Osteocyte (in vitro differentiated cells): ENCODE measurements around the gene MNT. TPM values are rescaled to one million over a fixed set of nuclear protein-coding genes. Genes with fewer than 3 reads are reported as not detected.
A peak's percentile ranks its signal among the peaks of the same experiment; 100 is the strongest.

Experiments used
- DNase-seq: peaks from one replicate; pipeline ENCODE4 v3.0.0; 2021; ENCODE audit warnings: mixed read lengths; ENCODE audit not compliant: unreplicated experiment; ENCODE audit errors: extremely low spot score
- H3K27ac Mint-ChIP-seq: one replicate; pipeline ENCODE4 v1.8.0; 2021; ENCODE audit warnings: mild to moderate bottlenecking, mixed read lengths; ENCODE audit not compliant: unreplicated experiment
- H3K27me3 Mint-ChIP-seq: one replicate; pipeline ENCODE4 v1.8.0; 2021; ENCODE audit warnings: mixed read lengths; ENCODE audit not compliant: unreplicated experiment
- H3K36me3 Mint-ChIP-seq: one replicate; pipeline ENCODE4 v1.8.0; 2021; ENCODE audit warnings: mixed read lengths; ENCODE audit not compliant: unreplicated experiment
- H3K4me1 Mint-ChIP-seq: one replicate; pipeline ENCODE4 v1.8.0; 2021; ENCODE audit warnings: mixed read lengths; ENCODE audit not compliant: unreplicated experiment
- H3K4me3 Mint-ChIP-seq: one replicate; pipeline ENCODE4 v1.8.0; 2021; ENCODE audit warnings: mild to moderate bottlenecking, moderate library complexity, mixed read lengths; ENCODE audit not compliant: unreplicated experiment
- H3K9me3 Mint-ChIP-seq: one replicate; pipeline ENCODE4 v1.8.0; 2021; ENCODE audit warnings: mixed read lengths; ENCODE audit not compliant: unreplicated experiment
- total RNA-seq: library from RNA; stranded (reverse); gene quantifications from 2 replicates; pipeline ENCODE4 v1.2.1, GENCODE V29; 2021
- TF ChIP-seq, protein P1 (sequence below): fragments of 200-600 bp; sonication (generic); IDR thresholded peaks from 2 replicates; pipeline ENCODE4 v1.5.0; 2021; ENCODE audit warnings: antibody characterized with exemption, mild to moderate bottlenecking, moderate library complexity

MNT gene
- total RNA-seq, 1 donor from 2014 or later = 30.4 TPM

DNA sequence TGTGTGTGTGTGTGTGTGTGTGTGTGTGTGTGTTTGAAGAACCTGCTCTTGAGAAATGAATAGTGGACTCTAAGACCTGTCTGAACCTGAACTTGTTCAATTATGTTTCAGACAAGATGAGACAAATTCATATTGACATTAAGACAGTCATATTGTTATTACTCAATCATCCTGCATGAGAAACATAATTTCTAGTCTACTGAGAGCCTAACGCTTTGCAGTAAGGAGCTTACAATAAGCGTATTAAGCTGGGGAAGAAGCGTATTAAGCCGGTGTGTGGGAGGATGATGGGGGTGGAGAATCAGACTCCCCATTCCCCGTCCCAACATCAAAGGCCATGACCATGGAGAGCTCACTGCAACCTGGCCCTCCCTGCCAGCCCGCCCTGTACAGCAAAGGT is 22.4 kb upstream of the MNT start:
- no peak for DNase-seq
- Mint-ChIP-seq H3K36me3 (peaks cover 15% of the 10 kb centered on the region), H3K4me1 (peaks cover 7% of the 10 kb centered on the region), H3K27me3 (no peaks in the 10 kb centered on the region), H3K27ac (no peak overlapping the region), H3K4me3 (no peak overlapping the region), H3K9me3 (no peaks in the 10 kb centered on the region)
- TF ChIP-seq, protein P1, sequence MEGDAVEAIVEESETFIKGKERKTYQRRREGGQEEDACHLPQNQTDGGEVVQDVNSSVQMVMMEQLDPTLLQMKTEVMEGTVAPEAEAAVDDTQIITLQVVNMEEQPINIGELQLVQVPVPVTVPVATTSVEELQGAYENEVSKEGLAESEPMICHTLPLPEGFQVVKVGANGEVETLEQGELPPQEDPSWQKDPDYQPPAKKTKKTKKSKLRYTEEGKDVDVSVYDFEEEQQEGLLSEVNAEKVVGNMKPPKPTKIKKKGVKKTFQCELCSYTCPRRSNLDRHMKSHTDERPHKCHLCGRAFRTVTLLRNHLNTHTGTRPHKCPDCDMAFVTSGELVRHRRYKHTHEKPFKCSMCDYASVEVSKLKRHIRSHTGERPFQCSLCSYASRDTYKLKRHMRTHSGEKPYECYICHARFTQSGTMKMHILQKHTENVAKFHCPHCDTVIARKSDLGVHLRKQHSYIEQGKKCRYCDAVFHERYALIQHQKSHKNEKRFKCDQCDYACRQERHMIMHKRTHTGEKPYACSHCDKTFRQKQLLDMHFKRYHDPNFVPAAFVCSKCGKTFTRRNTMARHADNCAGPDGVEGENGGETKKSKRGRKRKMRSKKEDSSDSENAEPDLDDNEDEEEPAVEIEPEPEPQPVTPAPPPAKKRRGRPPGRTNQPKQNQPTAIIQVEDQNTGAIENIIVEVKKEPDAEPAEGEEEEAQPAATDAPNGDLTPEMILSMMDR = no peak

DNA sequence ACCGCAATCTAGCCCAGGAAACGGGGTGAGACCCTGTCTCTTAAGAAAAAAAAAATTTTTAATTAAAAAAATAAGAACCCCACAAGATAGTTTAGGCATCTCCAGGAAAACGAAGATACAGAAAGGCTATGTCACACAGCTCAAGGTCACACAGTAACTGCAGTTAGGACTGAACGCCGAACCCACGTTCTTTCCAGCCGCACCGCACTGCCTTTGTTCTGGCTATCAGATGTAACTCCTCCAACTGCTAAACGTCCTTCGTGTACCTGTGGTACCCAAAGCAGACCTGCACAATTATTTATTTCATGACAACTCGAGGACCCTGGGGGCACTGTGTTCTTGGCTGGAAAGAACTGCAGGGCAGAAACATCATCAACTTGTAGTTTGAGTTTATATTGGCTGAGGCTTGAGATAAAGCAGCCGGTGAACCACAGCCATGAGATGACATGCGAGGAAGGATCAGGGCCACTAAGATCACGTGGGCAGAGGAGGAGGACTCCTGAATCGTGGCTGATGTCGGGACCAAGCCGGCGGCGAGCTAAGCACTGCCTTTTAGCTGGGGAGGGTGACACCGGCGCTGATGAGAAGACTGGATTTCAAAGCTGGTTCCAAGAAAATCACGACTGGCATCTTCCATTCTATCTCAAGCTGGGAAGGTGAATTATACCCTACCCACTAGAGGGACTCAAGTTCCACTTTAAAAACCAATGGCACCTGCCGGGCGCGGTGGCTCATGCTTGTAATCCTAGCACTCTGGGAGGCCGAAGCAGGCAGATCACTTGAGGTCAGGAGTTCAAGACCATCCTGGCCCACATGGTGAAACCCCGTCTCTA is 20.7 kb upstream of the MNT start:
- Mint-ChIP-seq H3K36me3 (peaks cover 15% of the 10 kb centered on the region), H3K27ac (no peak overlapping the region), H3K4me3 (no peak overlapping the region), H3K4me1 (peaks cover 9% of the 10 kb centered on the region), H3K9me3 (no peaks in the 10 kb centered on the region), H3K27me3 (no peaks in the 10 kb centered on the region)
- TF ChIP-seq, protein P1 = peak; percentile 19
- no peak for DNase-seq

DNA sequence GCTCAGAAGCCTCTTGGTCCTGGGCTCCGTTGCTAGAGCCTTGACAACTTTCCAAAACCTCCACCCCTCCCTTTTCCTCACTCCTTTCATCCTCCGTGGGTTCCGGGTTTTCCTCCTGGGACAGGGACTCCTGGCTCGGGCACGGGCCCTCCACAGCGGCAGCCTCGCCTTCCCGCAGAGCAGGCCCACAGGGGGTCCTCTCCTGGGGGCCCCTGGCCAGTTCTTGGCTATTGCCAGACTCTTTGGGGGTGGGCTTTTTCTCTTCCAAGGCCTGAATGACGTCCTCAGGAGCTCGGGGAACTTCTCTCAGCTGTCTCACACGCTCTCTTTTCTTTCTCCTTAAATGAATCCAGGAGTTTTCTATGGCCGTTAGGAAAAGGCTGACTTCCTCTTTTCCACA is 19.3 kb upstream of the MNT start:
- DNase-seq = no peak
- H3K9me3 Mint-ChIP-seq = no peaks in the 10 kb centered on the region
- TF ChIP-seq, protein P1 = no peak
- peaks cover 6% of the 10 kb centered on the region for H3K36me3 Mint-ChIP-seq
- no peak overlapping the region for H3K4me3 Mint-ChIP-seq
- H3K4me1 Mint-ChIP-seq = peaks cover 21% of the 10 kb centered on the region
- no peak overlapping the region for H3K27ac Mint-ChIP-seq
- no peaks in the 10 kb centered on the region for H3K27me3 Mint-ChIP-seq

DNA sequence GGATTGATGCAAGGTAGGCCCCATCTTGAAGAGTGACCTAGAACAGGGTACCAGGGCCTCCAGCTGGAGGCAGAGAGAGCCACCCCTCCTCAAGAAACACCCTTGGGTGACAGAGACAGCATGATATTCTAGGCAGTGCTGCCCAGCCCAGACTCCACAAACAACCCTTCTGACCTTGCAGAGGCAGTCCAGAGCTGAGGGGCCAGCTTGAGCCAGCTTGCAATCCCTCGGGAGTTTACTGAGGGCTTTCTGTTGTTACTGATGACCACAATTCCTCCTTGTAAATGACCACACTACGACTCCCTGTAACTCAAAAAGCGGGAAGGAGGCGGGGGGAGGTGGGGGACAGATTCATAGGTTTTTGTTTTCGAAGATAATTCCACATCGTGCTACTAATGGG is 18.6 kb upstream of the MNT start:
- Mint-ChIP-seq H3K36me3 (peaks cover 5% of the 10 kb centered on the region), H3K9me3 (no peaks in the 10 kb centered on the region), H3K4me1 (peaks cover 23% of the 10 kb centered on the region), H3K4me3 (no peak overlapping the region), H3K27ac (no peak overlapping the region), H3K27me3 (no peaks in the 10 kb centered on the region)
- TF ChIP-seq, protein P1 = no peak
- DNase-seq = no peak

DNA sequence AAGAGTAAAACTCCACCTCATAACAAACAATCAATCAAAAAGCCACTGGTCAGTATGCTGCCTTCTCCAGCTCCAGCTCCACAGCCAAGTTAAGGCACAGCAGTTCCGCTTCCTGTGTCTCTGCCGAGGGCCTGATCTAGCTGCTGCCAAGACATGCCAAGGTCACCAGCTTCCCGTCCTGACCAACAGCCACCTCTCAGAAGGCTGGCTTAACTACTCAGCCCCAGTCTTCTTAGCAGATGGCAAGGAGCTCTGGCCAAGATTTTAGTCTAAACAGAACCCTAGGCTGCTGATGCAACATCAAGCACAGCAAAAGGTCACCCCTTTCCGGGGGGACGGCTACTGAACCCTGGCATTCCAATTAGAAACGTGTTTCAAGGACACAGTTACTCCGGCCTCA is 17.7 kb upstream of the MNT start:
- TF ChIP-seq, protein P1 = no peak
- H3K27me3 Mint-ChIP-seq = no peaks in the 10 kb centered on the region
- H3K36me3 Mint-ChIP-seq = peaks cover 5% of the 10 kb centered on the region
- H3K4me3 Mint-ChIP-seq = no peak overlapping the region
- no peak for DNase-seq
- H3K27ac Mint-ChIP-seq = peak overlapping the region; percentile 47
- no peaks in the 10 kb centered on the region for H3K9me3 Mint-ChIP-seq
- peaks cover 27% of the 10 kb centered on the region for H3K4me1 Mint-ChIP-seq
